ENCODE measurements around the gene RAB5B. TPM values are rescaled to one million over a fixed set of nuclear protein-coding genes. Genes with fewer than 3 reads are reported as not detected.

RAB5B gene
- total RNA-seq, 3 donors from 2014 or later (not counting 1 experiment from before 2014, with no cell fraction given), result 69.4 to 80.0 (median 78.2) TPM

- no peaks in the 10 kb centered on the region for H3K27me3 ChIP-seq (ENCODE audit: control insufficient read depth, insufficient read depth, low read length)
- intact Hi-C loops (cut with micrococcal nuclease), result loop anchor here (1.0 to 5.0 kb wide), 6 partner anchors 46 to 249 kb away; partner anchors contain the start of genes NABP2, ORMDL2, PA2G4 and PYM1
- Mint-ChIP-seq H3K9me3 (no peaks in the 10 kb centered on the region), H3K4me1 (peaks cover 22% of the 10 kb centered on the region in 2 donors), H3K4me3 (no peak overlapping the region), H3K36me3 (no peaks in the 10 kb centered on the region), H3K27me3 (ENCODE audit: low read depth in 2 of 2) (no peaks in the 10 kb centered on the region), H3K27ac (no peak overlapping the region)
- under 1% methylated on average over 18 of the region's 18 CpGs for WGBS (ENCODE audit: insufficient coverage)
- H3K27ac ChIP-seq (ENCODE audit: low read length), result peak overlapping the region; percentile 84
- ATAC-seq, result no peak
- H3K9me3 ChIP-seq (ENCODE audit: control insufficient read depth, insufficient read depth, low read length), result no peaks in the 10 kb centered on the region
- TF ChIP-seq, protein P1, sequence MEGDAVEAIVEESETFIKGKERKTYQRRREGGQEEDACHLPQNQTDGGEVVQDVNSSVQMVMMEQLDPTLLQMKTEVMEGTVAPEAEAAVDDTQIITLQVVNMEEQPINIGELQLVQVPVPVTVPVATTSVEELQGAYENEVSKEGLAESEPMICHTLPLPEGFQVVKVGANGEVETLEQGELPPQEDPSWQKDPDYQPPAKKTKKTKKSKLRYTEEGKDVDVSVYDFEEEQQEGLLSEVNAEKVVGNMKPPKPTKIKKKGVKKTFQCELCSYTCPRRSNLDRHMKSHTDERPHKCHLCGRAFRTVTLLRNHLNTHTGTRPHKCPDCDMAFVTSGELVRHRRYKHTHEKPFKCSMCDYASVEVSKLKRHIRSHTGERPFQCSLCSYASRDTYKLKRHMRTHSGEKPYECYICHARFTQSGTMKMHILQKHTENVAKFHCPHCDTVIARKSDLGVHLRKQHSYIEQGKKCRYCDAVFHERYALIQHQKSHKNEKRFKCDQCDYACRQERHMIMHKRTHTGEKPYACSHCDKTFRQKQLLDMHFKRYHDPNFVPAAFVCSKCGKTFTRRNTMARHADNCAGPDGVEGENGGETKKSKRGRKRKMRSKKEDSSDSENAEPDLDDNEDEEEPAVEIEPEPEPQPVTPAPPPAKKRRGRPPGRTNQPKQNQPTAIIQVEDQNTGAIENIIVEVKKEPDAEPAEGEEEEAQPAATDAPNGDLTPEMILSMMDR (IDR thresholded peaks at IDR 0.05), result no peak
- H3K4me1 ChIP-seq (ENCODE audit: control insufficient read depth, insufficient read depth, low read length), result peaks cover 14% of the 10 kb centered on the region
- no peaks in the 10 kb centered on the region for H3K36me3 ChIP-seq (ENCODE audit: control insufficient read depth, insufficient read depth, low read length)
- H3K4me3 ChIP-seq (ENCODE audit: low read length), result peak overlapping the region; percentile 73
- peak in 1 of 2 donors; percentile 61 for DNase-seq
Measured at GRCh38 chr12:55972911-55973598, 823 bp upstream of the RAB5B start.

GRCh38 chr12:55974308-55974730 is 441 bp downstream of the RAB5B start:
- intact Hi-C loops (cut with micrococcal nuclease), result loop anchor here (5.0 kb wide), 1 partner anchor 248 kb away; the partner anchor contains the start of genes NABP2 and RNF41
- no peaks in the 10 kb centered on the region for H3K27me3 Mint-ChIP-seq (ENCODE audit: low read depth in 2 of 2)
- H3K9me3 Mint-ChIP-seq, result no peaks in the 10 kb centered on the region
- peaks cover 14% of the 10 kb centered on the region for H3K4me1 ChIP-seq (ENCODE audit: control insufficient read depth, insufficient read depth, low read length)
- ATAC-seq (peak; percentile 6 to 25 (median 6)), DNase-seq (peak in 1 of 2 donors; percentile 55)
- no peaks in the 10 kb centered on the region for H3K9me3 ChIP-seq (ENCODE audit: control insufficient read depth, insufficient read depth, low read length)
- H3K36me3 ChIP-seq (ENCODE audit: control insufficient read depth, insufficient read depth, low read length), result peaks cover 5% of the 10 kb centered on the region
- no peak overlapping the region for H3K27ac Mint-ChIP-seq
- under 1% methylated on average over 15 of the region's 15 CpGs for WGBS (ENCODE audit: insufficient coverage)
- peaks cover 21 to 29% of the 10 kb centered on the region in 2 donors for H3K4me1 Mint-ChIP-seq
- no peaks in the 10 kb centered on the region for H3K36me3 Mint-ChIP-seq
- H3K4me3 Mint-ChIP-seq, result no peak overlapping the region
- TF ChIP-seq, protein P1 (IDR thresholded peaks at IDR 0.05), result no peak
- H3K4me3 ChIP-seq (ENCODE audit: low read length), result peak overlapping the region; percentile 83
- H3K27ac ChIP-seq (ENCODE audit: low read length), result peak overlapping the region; percentile 84
- no peaks in the 10 kb centered on the region for H3K27me3 ChIP-seq (ENCODE audit: control insufficient read depth, insufficient read depth, low read length)

DNA sequence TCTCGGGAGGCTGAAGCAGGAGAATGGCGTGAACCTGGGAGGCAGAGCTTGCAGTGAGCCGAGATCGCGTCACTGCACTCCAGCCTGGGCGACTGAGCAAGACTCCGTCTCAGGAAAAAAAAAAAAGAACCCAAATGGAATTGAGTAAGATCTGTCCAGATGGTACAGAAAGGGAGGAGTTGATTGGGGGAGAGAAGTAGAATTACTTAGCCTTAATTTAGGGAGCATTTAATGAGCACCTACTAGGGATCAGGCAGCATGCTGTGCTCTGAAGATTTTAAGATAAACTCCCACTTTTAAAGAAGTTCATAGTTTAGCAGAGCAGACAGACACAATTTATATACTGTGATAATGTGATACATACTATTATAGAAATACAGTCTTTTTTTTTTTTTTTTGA is 4.5 kb downstream of the RAB5B start:
- Histone ChIP-seq H3K4me3 (ENCODE audit: low read length) (no peak overlapping the region), H3K27me3 (ENCODE audit: control insufficient read depth, insufficient read depth, low read length) (no peaks in the 10 kb centered on the region), H3K36me3 (ENCODE audit: control insufficient read depth, insufficient read depth, low read length) (peaks cover 12% of the 10 kb centered on the region), H3K27ac (ENCODE audit: low read length) (no peak overlapping the region), H3K9me3 (ENCODE audit: control insufficient read depth, insufficient read depth, low read length) (no peaks in the 10 kb centered on the region), H3K4me1 (ENCODE audit: control insufficient read depth, insufficient read depth, low read length) (peaks cover 6% of the 10 kb centered on the region)
- Mint-ChIP-seq H3K9me3 (no peaks in the 10 kb centered on the region), H3K4me3 (no peak overlapping the region), H3K27ac (no peak overlapping the region), H3K36me3 (no peaks in the 10 kb centered on the region), H3K4me1 (peaks cover 31 to 34% of the 10 kb centered on the region in 2 donors), H3K27me3 (ENCODE audit: low read depth in 2 of 2) (no peaks in the 10 kb centered on the region)
- intact Hi-C loops (cut with micrococcal nuclease), result no loop called here
- ATAC-seq, result no peak
- 92% methylated on average over 7 of the region's 7 CpGs for WGBS (ENCODE audit: insufficient coverage)
- no peak for DNase-seq
- TF ChIP-seq, protein P1 (IDR thresholded peaks at IDR 0.05), result no peak

Measured in natural killer cell (primary cell).